K562 (cell line): ENCODE measurements around the gene CCR2. TPM values are rescaled to one million over a fixed set of nuclear protein-coding genes. Genes with fewer than 3 reads are reported as not detected.

Experiments
- polyA plus RNA-seq, 8 experiments: library from polyadenylated mRNA; depleted of rRNA in 4 of 8; stranded (reverse) in 5 of 8; unstranded in 3 of 8; fragments of >200 nt; fragmentation: Nextera tagmentation in 2 of 8; fragmentation: Illumina TruSeq in 1 of 8; extraction: Ambion mirVana in 2 of 8; extraction: Trizol in 1 of 8; gene quantifications; 2 replicates each; pipeline versions ENCODE4 v1.2.1 to v1.2.3, GENCODE V29; 2011 to 2014; ENCODE audit warnings: inconsistent platforms in 1 of 8, missing spikeins in 1 of 8
- total RNA-seq, 7 experiments: library from RNA; depleted of rRNA in 6 of 7; stranded (reverse); fragments of >200 nt in 6 of 7; fragmentation: Illumina TruSeq in 2 of 7; extraction: Trizol in 2 of 7; gene quantifications; 2 replicates each; pipeline versions ENCODE4 v1.2.1 to v1.2.3, GENCODE V29; 2011 to 2021; ENCODE audit warnings: low replicate concordance in 1 of 7
- TF ChIP-seq, protein P1 (sequence below): fragments of 450-650 bp; IDR thresholded peaks from 2 replicates; pipeline ENCODE4 v1.6.1; 2016; ENCODE audit warnings: mild to moderate bottlenecking, moderate library complexity

CCR2 gene
- total and polyA plus RNA-seq, 9 of the 15 experiments (the other 6 are each of a cell fraction or from before 2014, with no cell fraction given) = not detected

DNA sequence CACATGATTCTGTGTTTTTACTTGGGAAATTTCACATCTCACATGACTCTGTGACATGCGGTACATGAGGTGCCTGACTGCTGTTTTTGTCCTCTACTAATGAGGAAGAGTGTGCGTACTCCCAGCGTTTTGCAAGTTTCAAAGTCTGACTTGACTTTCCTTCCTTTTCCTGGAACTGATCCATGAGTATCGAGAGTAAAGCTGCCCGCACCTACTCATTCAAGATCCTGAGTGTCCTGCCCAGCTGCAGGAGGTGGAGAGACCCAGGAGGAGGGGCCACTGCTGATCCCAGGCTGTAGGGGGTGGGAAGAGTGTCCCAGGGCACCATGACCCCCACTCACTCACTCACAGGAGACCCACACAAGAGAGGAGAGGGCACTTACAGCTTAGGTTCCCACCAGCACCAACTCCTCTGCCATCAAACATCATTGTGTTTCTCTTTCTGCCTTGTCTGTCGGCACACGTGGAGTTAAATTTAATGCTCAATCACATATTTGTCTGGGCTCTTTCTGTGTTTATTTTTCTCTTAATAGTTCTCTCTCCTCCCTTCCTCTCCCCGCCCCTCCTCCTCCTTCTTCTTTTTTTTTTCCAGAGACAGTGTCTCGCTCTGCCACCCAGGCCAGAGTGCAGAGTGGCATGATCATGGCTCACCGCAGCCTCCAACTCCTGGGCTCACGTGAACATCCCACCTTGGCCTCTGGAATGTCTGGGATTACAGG is 51.5 kb downstream of the CCR2 start (continued):
- TF ChIP-seq, protein P1, sequence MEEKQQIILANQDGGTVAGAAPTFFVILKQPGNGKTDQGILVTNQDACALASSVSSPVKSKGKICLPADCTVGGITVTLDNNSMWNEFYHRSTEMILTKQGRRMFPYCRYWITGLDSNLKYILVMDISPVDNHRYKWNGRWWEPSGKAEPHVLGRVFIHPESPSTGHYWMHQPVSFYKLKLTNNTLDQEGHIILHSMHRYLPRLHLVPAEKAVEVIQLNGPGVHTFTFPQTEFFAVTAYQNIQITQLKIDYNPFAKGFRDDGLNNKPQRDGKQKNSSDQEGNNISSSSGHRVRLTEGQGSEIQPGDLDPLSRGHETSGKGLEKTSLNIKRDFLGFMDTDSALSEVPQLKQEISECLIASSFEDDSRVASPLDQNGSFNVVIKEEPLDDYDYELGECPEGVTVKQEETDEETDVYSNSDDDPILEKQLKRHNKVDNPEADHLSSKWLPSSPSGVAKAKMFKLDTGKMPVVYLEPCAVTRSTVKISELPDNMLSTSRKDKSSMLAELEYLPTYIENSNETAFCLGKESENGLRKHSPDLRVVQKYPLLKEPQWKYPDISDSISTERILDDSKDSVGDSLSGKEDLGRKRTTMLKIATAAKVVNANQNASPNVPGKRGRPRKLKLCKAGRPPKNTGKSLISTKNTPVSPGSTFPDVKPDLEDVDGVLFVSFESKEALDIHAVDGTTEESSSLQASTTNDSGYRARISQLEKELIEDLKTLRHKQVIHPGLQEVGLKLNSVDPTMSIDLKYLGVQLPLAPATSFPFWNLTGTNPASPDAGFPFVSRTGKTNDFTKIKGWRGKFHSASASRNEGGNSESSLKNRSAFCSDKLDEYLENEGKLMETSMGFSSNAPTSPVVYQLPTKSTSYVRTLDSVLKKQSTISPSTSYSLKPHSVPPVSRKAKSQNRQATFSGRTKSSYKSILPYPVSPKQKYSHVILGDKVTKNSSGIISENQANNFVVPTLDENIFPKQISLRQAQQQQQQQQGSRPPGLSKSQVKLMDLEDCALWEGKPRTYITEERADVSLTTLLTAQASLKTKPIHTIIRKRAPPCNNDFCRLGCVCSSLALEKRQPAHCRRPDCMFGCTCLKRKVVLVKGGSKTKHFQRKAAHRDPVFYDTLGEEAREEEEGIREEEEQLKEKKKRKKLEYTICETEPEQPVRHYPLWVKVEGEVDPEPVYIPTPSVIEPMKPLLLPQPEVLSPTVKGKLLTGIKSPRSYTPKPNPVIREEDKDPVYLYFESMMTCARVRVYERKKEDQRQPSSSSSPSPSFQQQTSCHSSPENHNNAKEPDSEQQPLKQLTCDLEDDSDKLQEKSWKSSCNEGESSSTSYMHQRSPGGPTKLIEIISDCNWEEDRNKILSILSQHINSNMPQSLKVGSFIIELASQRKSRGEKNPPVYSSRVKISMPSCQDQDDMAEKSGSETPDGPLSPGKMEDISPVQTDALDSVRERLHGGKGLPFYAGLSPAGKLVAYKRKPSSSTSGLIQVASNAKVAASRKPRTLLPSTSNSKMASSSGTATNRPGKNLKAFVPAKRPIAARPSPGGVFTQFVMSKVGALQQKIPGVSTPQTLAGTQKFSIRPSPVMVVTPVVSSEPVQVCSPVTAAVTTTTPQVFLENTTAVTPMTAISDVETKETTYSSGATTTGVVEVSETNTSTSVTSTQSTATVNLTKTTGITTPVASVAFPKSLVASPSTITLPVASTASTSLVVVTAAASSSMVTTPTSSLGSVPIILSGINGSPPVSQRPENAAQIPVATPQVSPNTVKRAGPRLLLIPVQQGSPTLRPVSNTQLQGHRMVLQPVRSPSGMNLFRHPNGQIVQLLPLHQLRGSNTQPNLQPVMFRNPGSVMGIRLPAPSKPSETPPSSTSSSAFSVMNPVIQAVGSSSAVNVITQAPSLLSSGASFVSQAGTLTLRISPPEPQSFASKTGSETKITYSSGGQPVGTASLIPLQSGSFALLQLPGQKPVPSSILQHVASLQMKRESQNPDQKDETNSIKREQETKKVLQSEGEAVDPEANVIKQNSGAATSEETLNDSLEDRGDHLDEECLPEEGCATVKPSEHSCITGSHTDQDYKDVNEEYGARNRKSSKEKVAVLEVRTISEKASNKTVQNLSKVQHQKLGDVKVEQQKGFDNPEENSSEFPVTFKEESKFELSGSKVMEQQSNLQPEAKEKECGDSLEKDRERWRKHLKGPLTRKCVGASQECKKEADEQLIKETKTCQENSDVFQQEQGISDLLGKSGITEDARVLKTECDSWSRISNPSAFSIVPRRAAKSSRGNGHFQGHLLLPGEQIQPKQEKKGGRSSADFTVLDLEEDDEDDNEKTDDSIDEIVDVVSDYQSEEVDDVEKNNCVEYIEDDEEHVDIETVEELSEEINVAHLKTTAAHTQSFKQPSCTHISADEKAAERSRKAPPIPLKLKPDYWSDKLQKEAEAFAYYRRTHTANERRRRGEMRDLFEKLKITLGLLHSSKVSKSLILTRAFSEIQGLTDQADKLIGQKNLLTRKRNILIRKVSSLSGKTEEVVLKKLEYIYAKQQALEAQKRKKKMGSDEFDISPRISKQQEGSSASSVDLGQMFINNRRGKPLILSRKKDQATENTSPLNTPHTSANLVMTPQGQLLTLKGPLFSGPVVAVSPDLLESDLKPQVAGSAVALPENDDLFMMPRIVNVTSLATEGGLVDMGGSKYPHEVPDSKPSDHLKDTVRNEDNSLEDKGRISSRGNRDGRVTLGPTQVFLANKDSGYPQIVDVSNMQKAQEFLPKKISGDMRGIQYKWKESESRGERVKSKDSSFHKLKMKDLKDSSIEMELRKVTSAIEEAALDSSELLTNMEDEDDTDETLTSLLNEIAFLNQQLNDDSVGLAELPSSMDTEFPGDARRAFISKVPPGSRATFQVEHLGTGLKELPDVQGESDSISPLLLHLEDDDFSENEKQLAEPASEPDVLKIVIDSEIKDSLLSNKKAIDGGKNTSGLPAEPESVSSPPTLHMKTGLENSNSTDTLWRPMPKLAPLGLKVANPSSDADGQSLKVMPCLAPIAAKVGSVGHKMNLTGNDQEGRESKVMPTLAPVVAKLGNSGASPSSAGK = peak; percentile 57
